ENCODE measurements around the gene SYNJ2. TPM values are rescaled to one million over a fixed set of nuclear protein-coding genes. Genes with fewer than 3 reads are reported as not detected.
A peak's percentile ranks its signal among the peaks of the same experiment; 100 is the strongest.

SYNJ2 gene
- total and polyA plus RNA-seq, 2 of the 4 experiments (the other 2 are of a cell fraction), result 40.8 to 45.2 TPM

GRCh38 chr6:158021376-158021775 lies 39.7 kb downstream of the SYNJ2 start:
- peak overlapping the region; percentile 31 for H3K4ac ChIP-seq (ENCODE audit: low read depth, low read length)
- H3K79me1 ChIP-seq (ENCODE audit: low read depth in 1 of 2, low read length in 2 of 2), result peaks cover 24 to 90% of the 10 kb centered on the region in 2 experiments
- H2BK120ac ChIP-seq (ENCODE audit: low read depth, low read length), result peak overlapping the region; percentile 49; the same call in 1 of the 2 replicates
- H4K8ac ChIP-seq (ENCODE audit: low read depth in 2 of 2, low read length in 2 of 2), result peak overlapping the region in 1 of 2 experiments; percentile 32; a peak in 1 of 4 replicates
- H3K14ac ChIP-seq (replicated peaks; ENCODE audit: low read depth, low read length), result no peak overlapping the region
- H4K20me1 ChIP-seq (ENCODE audit: insufficient read depth, low read length), result peaks cover 5% of the 10 kb centered on the region; the same call in 1 of the 2 replicates
- H2AFZ ChIP-seq (replicated peaks; ENCODE audit: low read length, poor library complexity), result no peak overlapping the region
- H3K9me3 ChIP-seq (ENCODE audit: control insufficient read depth, insufficient read depth, low read length), result no peaks in the 10 kb centered on the region
- H2BK5ac ChIP-seq (ENCODE audit: low read depth, low read length, poor library complexity, severe bottlenecking), result no peak overlapping the region
- DNase-seq (no peak), ATAC-seq (ENCODE audit: low read depth) (no peak)
- H3K4me3 ChIP-seq (ENCODE audit: insufficient read depth, low read depth, low read length), result no peak overlapping the region
- no peak overlapping the region for H3K4me2 ChIP-seq (ENCODE audit: low read depth, low read length)
- peak overlapping the region; percentile 35; the same call in 1 of the 2 replicates for H4K91ac ChIP-seq (ENCODE audit: insufficient read depth, low read depth, low read length)
- peaks cover 33% of the 10 kb centered on the region for H3K9me1 ChIP-seq (ENCODE audit: insufficient read depth, low read length)
- H3K23ac ChIP-seq (ENCODE audit: low read depth, low read length), result peak overlapping the region; percentile 23; the same call in 1 of the 2 replicates
- H3K27ac ChIP-seq (ENCODE audit: insufficient read depth, low read length), result peak overlapping the region; percentile 10; the same call in 1 of the 2 replicates
- intact Hi-C loops (cut with micrococcal nuclease) (no loop called here), dilution Hi-C loops (cut with HindIII; ENCODE audit: low sequenced_read_pairs, unreplicated experiment) (no loop called here), in situ Hi-C loops (cut with MboI; ENCODE audit: low sequenced_read_pairs) (no loop called here)
- H2AK9ac ChIP-seq (replicated peaks; ENCODE audit: low read depth, low read length, poor library complexity), result peak overlapping the region; percentile 10
- no peak overlapping the region for H3K56ac ChIP-seq (ENCODE audit: extremely low read depth, insufficient read depth, low read length)
- no peak overlapping the region for H2BK20ac ChIP-seq (ENCODE audit: low read depth, low read length)
- no peaks in the 10 kb centered on the region for H3K27me3 ChIP-seq (ENCODE audit: control insufficient read depth, insufficient read depth, low read length)
- H3K9ac ChIP-seq (ENCODE audit: low read depth, low read length), result no peak overlapping the region
- TF ChIP-seq MAZ (IDR thresholded peaks at IDR 0.05; ENCODE audit: borderline replicate concordance, low read depth, low read length) (no peak), USF2 (IDR thresholded peaks at IDR 0.05; ENCODE audit: low read depth, low read length) (no peak), RCOR1 (IDR thresholded peaks at IDR 0.05; ENCODE audit: insufficient replicate concordance, low read length) (no peak), ELK1 (IDR thresholded peaks at IDR 0.05; ENCODE audit: borderline replicate concordance, low read depth, low read length) (no peak), POLR2A (IDR thresholded peaks at IDR 0.05; ENCODE audit: low read depth, low read length) (no peak), CTCF (conservative IDR thresholded peaks at IDR 0.05; ENCODE audit: low read depth, low read length) (no peak), BHLHE40 (IDR thresholded peaks at IDR 0.05; ENCODE audit: low read depth, low read length) (no peak), CHD1 (IDR thresholded peaks at IDR 0.05; ENCODE audit: low read depth, low read length) (no peak), SMC3 (IDR thresholded peaks at IDR 0.05; ENCODE audit: low read depth, low read length) (no peak), CEBPB (IDR thresholded peaks at IDR 0.05; ENCODE audit: low read depth, low read length) (no peak), MAFK (IDR thresholded peaks at IDR 0.05; ENCODE audit: low read depth, low read length) (no peak), NFE2L2 (IDR thresholded peaks at IDR 0.05; ENCODE audit: low read depth, low read length) (no peak), MXI1 (IDR thresholded peaks at IDR 0.05; ENCODE audit: borderline replicate concordance, low read depth, low read length) (no peak), FOS (IDR thresholded peaks at IDR 0.05; ENCODE audit: low read depth, low read length) (no peak), RFX5 (IDR thresholded peaks at IDR 0.05; ENCODE audit: low read depth, low read length) (no peak)
- peak overlapping the region; percentile 72; the same call in 1 of the 2 replicates for H2AK5ac ChIP-seq (ENCODE audit: low read depth, low read length)
- no CpG with 5 or more reads among the region's 4 CpGs for WGBS, 2 experiments (ENCODE audit: extremely low coverage in 2 of 2, insufficient read length in 1 of 2)
- no peak overlapping the region for H3K18ac ChIP-seq (ENCODE audit: low read depth, low read length)
- BruUV-seq (replicated peaks), result no TSS peak
- POLR2A ChIA-PET (ENCODE audit: unreplicated experiment), result no interaction called here
- H3K36me3 ChIP-seq (ENCODE audit: control insufficient read depth, insufficient read depth, low read length), result peaks cover 17% of the 10 kb centered on the region
- CTCF ChIA-PET, result interaction anchor here (0.6 kb wide), 1 partner anchor 60 kb away, joined by 3 read pairs; no protein-coding TSS in a partner anchor
- H4K5ac ChIP-seq (ENCODE audit: low read depth, low read length), result peak overlapping the region; percentile 31; the same call in 1 of the 2 replicates
- peaks cover 38% of the 10 kb centered on the region for H3K4me1 ChIP-seq (ENCODE audit: control insufficient read depth, insufficient read depth, low read length)
- H2BK15ac ChIP-seq (ENCODE audit: low read depth, low read length), result no peak overlapping the region
